ENCODE data around the gene NCBP3. TPM values are rescaled to one million over a fixed set of nuclear protein-coding genes. Genes with fewer than 3 reads are reported as not detected.

Gene NCBP3
- total RNA-seq, 2 donors from 2014 or later = 23.4 to 34.2 TPM

DNA sequence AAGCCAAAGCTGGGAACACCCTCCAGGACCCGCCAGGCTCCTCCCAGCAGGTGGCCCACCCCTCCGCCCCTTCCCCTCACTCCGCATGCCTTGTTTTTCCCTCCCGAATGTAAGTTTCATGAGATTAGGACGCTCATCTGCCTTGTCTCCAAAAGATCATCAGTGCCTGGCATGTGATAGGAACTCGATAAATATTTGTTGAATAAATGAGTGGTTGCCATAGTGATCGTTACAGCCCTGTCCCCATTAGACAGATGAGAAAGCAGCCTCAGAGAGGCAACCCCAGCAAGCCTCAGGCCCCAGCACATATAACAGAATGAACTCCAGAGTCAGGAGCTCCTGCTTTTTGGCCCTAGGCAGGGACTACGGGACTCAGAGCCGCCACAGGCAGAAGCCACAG lies 41.8 kb upstream of the NCBP3 start:
- no peaks in the 10 kb centered on the region for H3K9me3 ChIP-seq
- no peak overlapping the region for H3K4me3 ChIP-seq
- DNase-seq = no peak
- intact Hi-C loops (cut with DNase I) = no loop called here
- H3K27ac ChIP-seq = peak overlapping the region in 2 of 4 donors; percentile 50 to 51
- no peaks in the 10 kb centered on the region for H3K27me3 ChIP-seq
- 77 to 79% methylated on average over 7 to 9 of the region's 9 CpGs for WGBS, 2 donors
- H3K4me1 ChIP-seq = peaks cover 38% of the 10 kb centered on the region
- TF ChIP-seq, protein P1, sequence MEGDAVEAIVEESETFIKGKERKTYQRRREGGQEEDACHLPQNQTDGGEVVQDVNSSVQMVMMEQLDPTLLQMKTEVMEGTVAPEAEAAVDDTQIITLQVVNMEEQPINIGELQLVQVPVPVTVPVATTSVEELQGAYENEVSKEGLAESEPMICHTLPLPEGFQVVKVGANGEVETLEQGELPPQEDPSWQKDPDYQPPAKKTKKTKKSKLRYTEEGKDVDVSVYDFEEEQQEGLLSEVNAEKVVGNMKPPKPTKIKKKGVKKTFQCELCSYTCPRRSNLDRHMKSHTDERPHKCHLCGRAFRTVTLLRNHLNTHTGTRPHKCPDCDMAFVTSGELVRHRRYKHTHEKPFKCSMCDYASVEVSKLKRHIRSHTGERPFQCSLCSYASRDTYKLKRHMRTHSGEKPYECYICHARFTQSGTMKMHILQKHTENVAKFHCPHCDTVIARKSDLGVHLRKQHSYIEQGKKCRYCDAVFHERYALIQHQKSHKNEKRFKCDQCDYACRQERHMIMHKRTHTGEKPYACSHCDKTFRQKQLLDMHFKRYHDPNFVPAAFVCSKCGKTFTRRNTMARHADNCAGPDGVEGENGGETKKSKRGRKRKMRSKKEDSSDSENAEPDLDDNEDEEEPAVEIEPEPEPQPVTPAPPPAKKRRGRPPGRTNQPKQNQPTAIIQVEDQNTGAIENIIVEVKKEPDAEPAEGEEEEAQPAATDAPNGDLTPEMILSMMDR (IDR thresholded peaks at IDR 0.05) = no peak
- no peak for TF ChIP-seq POLR2A (IDR thresholded peaks at IDR 0.05)
- no peaks in the 10 kb centered on the region for H3K36me3 ChIP-seq (replicated peaks in 1 of 2; ENCODE audit: insufficient read depth in 1 of 2, low read depth in 2 of 2)
- ATAC-seq = no peak

DNA sequence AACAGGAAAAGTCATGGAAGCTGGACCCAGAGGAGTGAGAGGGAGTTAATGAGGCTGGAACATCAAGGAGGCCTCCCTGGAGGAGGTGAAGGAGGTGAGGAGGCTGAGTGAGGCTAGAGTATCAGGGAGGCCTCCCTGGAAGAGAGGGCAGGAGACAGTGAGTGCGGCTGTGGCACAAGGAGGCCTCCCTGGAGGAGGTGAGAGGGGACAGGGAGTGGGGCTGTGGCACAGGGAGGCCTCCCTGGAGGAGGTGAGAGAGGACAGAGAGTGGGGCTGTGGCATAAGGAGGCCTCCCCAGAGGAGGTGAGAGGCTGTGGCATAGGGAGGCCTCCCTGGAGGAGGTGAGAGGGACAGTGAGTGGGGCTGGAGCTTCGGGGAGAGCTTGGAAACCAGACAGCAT lies 41.3 kb upstream of the NCBP3 start:
- TF ChIP-seq, protein P1 (IDR thresholded peaks at IDR 0.05) = no peak
- TF ChIP-seq POLR2A (IDR thresholded peaks at IDR 0.05) = no peak
- WGBS, 2 donors = 76 to 81% methylated on average over 2 of the region's 2 CpGs
- no peak for ATAC-seq
- H3K27ac ChIP-seq = peak overlapping the region in 2 of 4 donors; percentile 53 to 60
- intact Hi-C loops (cut with DNase I) = no loop called here
- H3K9me3 ChIP-seq = no peaks in the 10 kb centered on the region
- H3K36me3 ChIP-seq (replicated peaks in 1 of 2; ENCODE audit: insufficient read depth in 1 of 2, low read depth in 2 of 2) = no peaks in the 10 kb centered on the region
- H3K4me3 ChIP-seq = no peak overlapping the region
- H3K27me3 ChIP-seq = no peaks in the 10 kb centered on the region
- no peak for DNase-seq
- H3K4me1 ChIP-seq = peaks cover 36% of the 10 kb centered on the region

DNA sequence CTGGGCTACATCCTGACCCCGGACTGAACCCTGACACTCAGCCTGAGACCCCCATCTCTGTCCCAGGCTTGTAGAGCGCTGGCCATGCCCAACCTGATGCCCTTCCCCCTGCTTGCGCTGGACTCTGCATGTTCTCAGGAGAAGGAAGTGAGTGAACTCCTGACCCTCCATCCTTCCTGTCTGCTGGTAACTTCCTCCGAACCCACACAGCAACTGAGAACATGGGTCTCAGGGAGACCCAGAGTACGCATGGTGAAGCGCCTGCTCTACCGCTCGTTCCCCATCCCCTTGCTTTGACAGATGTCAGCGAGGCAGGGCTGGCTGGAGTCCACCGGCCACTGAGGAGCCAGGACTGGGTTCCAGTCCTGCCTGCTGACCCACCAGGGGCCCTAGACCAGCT lies 40.7 kb upstream of the NCBP3 start:
- Histone ChIP-seq H3K4me3 (no peak overlapping the region), H3K9me3 (no peaks in the 10 kb centered on the region), H3K27ac (peak overlapping the region in 2 of 4 donors; percentile 53 to 60), H3K27me3 (no peaks in the 10 kb centered on the region), H3K36me3 (replicated peaks in 1 of 2; ENCODE audit: insufficient read depth in 1 of 2, low read depth in 2 of 2) (no peaks in the 10 kb centered on the region), H3K4me1 (peaks cover 30% of the 10 kb centered on the region)
- no peak for ATAC-seq
- intact Hi-C loops (cut with DNase I) = no loop called here
- DNase-seq = peak in 1 of 4 donors; percentile 64
- WGBS, 2 donors = 56 to 84% methylated on average over 10 of the region's 10 CpGs
- TF ChIP-seq POLR2A (IDR thresholded peaks at IDR 0.05) = peak in 1 of 3 donors; percentile 25
- TF ChIP-seq, protein P1 (IDR thresholded peaks at IDR 0.05) = no peak

DNA sequence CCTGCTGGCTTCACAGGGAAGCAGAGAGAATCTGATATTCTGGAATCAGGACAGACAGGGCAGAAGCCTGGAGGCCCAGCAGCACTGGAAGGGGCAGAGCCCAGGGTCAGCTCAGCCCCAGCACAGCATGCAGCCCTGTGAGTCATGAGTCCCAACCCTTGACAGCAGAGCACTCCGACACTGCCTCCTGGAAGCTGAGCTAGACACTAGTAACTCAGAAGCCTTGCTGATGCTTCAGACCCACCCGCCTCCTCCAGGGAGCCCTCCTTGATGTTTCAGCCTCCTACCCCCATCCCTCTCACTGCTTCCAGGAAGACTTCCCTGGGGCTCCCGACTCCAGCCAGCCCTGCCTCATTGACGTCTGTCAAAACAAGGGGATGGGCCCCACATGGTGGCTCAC lies 39.9 kb upstream of the NCBP3 start:
- Histone ChIP-seq H3K4me1 (peaks cover 23% of the 10 kb centered on the region), H3K36me3 (replicated peaks in 1 of 2; ENCODE audit: insufficient read depth in 1 of 2, low read depth in 2 of 2) (no peaks in the 10 kb centered on the region), H3K4me3 (no peak overlapping the region), H3K9me3 (no peaks in the 10 kb centered on the region), H3K27me3 (no peaks in the 10 kb centered on the region), H3K27ac (no peak overlapping the region)
- intact Hi-C loops (cut with DNase I) = no loop called here
- no peak for DNase-seq
- 73 to 77% methylated on average over 2 to 4 of the region's 4 CpGs for WGBS, 2 donors
- ATAC-seq = no peak
- no peak for TF ChIP-seq POLR2A (IDR thresholded peaks at IDR 0.05)
- TF ChIP-seq, protein P1 (IDR thresholded peaks at IDR 0.05) = no peak

DNA sequence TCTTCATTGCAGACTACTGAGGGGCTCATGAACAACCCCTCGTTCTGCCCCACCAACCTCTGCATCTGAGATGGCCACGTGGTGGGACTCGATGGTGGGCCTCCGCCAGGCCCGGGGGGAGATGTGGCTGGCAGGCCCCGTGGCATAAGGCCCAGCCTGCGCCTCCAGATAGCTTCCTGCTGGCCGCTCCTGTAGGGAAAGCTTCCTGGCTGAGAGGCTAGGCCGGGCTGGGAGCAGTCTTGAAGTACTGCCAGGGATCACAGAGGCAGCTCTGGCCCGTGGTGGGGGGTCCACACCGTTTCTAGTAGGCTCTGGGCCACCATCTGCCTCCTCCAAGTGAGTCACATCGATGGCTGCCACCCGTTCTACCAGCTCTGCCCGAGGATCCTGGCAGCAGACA lies 39.2 kb upstream of the NCBP3 start:
- H3K27me3 ChIP-seq = no peaks in the 10 kb centered on the region
- no peaks in the 10 kb centered on the region for H3K9me3 ChIP-seq
- no peak overlapping the region for H3K4me3 ChIP-seq
- TF ChIP-seq POLR2A (IDR thresholded peaks at IDR 0.05) = no peak
- TF ChIP-seq, protein P1 (IDR thresholded peaks at IDR 0.05) = no peak
- H3K4me1 ChIP-seq = peaks cover 16% of the 10 kb centered on the region
- WGBS, 2 donors = 80 to 96% methylated on average over 7 to 14 of the region's 14 CpGs
- intact Hi-C loops (cut with DNase I) = no loop called here
- ATAC-seq (no peak), DNase-seq (no peak)
- H3K27ac ChIP-seq = no peak overlapping the region
- no peaks in the 10 kb centered on the region for H3K36me3 ChIP-seq (replicated peaks in 1 of 2; ENCODE audit: insufficient read depth in 1 of 2, low read depth in 2 of 2)

Measured in body of pancreas (tissue), 4 donors.